OCI-LY7 (cell line): ENCODE measurements around the gene PFN2. TPM values are rescaled to one million over a fixed set of nuclear protein-coding genes. Genes with fewer than 3 reads are reported as not detected.

Experiments used
- BruUV-seq: library from RNA; stranded (reverse); fragments of 400-500 nt; replicated peaks from 2 replicates; lab custom pipeline; 2021; lab: Mats Ljungman, UMichigan
- CTCF ChIA-PET: fragments of 300-600 bp; sonication (Branson Sonifier 250); formaldehyde crosslinking; loops from one replicate; lab custom pipeline; 2022; ENCODE audit warnings: antibody characterized with exemption; ENCODE audit not compliant: unreplicated experiment; lab: Charles Lee
- POLR2A ChIA-PET: fragments of 300-600 bp; sonication (Branson Sonifier 250); formaldehyde crosslinking; loops from one replicate; lab custom pipeline; 2022; ENCODE audit warnings: antibody characterized with exemption; lab: Charles Lee
- DNase-seq: peaks from one replicate; pipeline ENCODE4 v3.0.0-alpha.2; 2015; ENCODE audit warnings: low spot score
- H2AFZ ChIP-seq: fragments of 200-600 bp; sonication (generic), shearing (Covaris generic); 2 replicates; pipeline ENCODE4 v1.6.1; 2014; ENCODE audit warnings: mild to moderate bottlenecking, antibody characterized with exemption, low read length, moderate library complexity
- H3K27ac ChIP-seq: fragments of 200-600 bp; sonication (generic); 2 replicates; pipeline ENCODE4 v1.5.1; 2014; ENCODE audit warnings: mixed run types, low read depth, mild to moderate bottlenecking, moderate library complexity, low read length, inconsistent platforms; ENCODE audit not compliant: poor library complexity, severe bottlenecking
- H3K36me3 ChIP-seq: fragments of 200-600 bp; sonication (generic); 2 replicates; pipeline ENCODE4 v1.6.1; 2014; ENCODE audit warnings: mild to moderate bottlenecking, antibody characterized with exemption, low read length, moderate library complexity, mixed read lengths; ENCODE audit not compliant: insufficient read depth
- H3K4me1 ChIP-seq: fragments of 200-600 bp; sonication (generic); 2 replicates; pipeline ENCODE4 v1.5.1; 2014; ENCODE audit warnings: mild to moderate bottlenecking, low read length; ENCODE audit not compliant: insufficient read depth, poor library complexity, severe bottlenecking
- H3K4me2 ChIP-seq: fragments of 200-600 bp; sonication (generic); 2 replicates; pipeline ENCODE4 v1.6.1; 2014; ENCODE audit warnings: mild to moderate bottlenecking, low read length
- H3K4me3 ChIP-seq: fragments of 200-600 bp; sonication (generic); 2 replicates; pipeline ENCODE4 v1.5.1; 2014; ENCODE audit warnings: mild to moderate bottlenecking, low read depth, low read length; ENCODE audit not compliant: poor library complexity, severe bottlenecking
- H3K79me2 ChIP-seq: fragments of 200-600 bp; sonication (generic); 2 replicates; pipeline ENCODE4 v1.6.1; 2016; ENCODE audit warnings: low read depth, mild to moderate bottlenecking, low read length, moderate library complexity, mixed read lengths; ENCODE audit not compliant: insufficient read depth
- H3K9me2 ChIP-seq: fragments of 200-600 bp; sonication (generic); 2 replicates; pipeline ENCODE4 v1.6.1; 2016; ENCODE audit warnings: mild to moderate bottlenecking, low read length, mixed read lengths; ENCODE audit not compliant: insufficient read depth
- H3K9me3 ChIP-seq: fragments of 200-600 bp; sonication (generic); 2 replicates; pipeline ENCODE4 v1.6.1; 2014; ENCODE audit warnings: mild to moderate bottlenecking, mixed run types, low read length, mixed read lengths
- H4K20me1 ChIP-seq: fragments of 200-600 bp; sonication (generic); 2 replicates; pipeline ENCODE4 v1.6.1; 2014; ENCODE audit warnings: mild to moderate bottlenecking, antibody characterized with exemption, low read length, moderate library complexity, mixed read lengths; ENCODE audit not compliant: insufficient read depth
- EZH2phosphoT487 ChIP-seq: fragments of 200-600 bp; sonication (generic); IDR thresholded peaks from 2 replicates; pipeline ENCODE4 v1.6.1; 2018; ENCODE audit warnings: low read depth, borderline replicate concordance, mild to moderate bottlenecking, mixed run types, antibody characterized with exemption, low read length, moderate library complexity, mixed read lengths
- intact Hi-C: fragments of 100-400 bp; cut with micrococcal nuclease; formaldehyde crosslinking; loops from one replicate; pipeline ENCODE4 v1.10.0; 2022; ENCODE audit not compliant: unreplicated experiment
- total RNA-seq, 2 experiments: library from RNA; depleted of rRNA in 1 of 2; stranded (reverse); fragments of >200 nt in 1 of 2; shearing (Covaris generic) in 1 of 2; gene quantifications; 2 replicates each; pipeline ENCODE4 v1.2.3, GENCODE V29; 2014 to 2022
- TF ChIP-seq, protein P1 (sequence below): fragments of 200-600 bp; sonication (generic); conservative IDR thresholded peaks from 2 replicates; pipeline ENCODE4 v1.5.1; 2014; ENCODE audit warnings: mild to moderate bottlenecking, antibody characterized with exemption, low read length, moderate library complexity, mixed read lengths

The PFN2 gene
- total RNA-seq, 2 experiments from 2014 or later: 2.6 to 32.3 TPM

DNA sequence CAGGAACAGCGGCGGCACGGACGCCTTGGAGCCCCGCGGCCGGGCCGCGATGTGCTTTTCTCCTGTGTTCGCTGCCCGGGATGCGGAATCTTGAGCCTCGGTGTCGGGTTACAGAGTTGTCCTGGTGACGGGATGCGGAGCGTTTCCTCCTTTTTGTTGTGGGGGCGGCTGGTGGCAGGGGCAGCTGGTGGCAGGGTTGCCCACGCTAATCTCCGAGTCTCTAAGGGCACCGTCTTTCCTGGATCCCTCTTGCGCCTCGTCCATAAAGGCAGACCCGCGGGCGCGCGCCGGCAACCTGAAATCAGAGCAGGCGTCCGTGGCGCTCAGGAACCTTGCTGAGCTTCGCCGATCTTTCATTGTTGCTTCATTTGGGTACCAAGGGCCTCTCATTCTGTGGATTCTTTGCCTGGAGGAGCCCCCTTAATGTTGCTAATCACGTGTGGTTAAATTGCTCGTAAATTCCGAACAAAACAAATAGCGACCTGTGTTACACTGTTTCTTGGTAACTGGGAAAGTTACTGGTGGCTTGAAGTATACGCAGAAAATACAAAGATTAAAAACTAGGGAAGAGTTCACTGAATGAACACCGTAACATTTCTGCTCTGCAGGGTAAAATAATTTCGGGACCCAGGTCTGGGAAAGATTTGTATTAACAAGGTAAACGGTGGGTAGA lies 844 bp upstream of the PFN2 start:
- peak; percentile 5 for DNase-seq
- Histone ChIP-seq H3K9me2 (no peaks in the 10 kb centered on the region), H3K4me3 (peak overlapping the region; percentile 71), H3K36me3 (no peaks in the 10 kb centered on the region), H3K79me2 (no peaks in the 10 kb centered on the region), H3K27ac (no peak overlapping the region), H2AFZ (no peak overlapping the region), H3K4me2 (peak overlapping the region; percentile 94), H4K20me1 (no peaks in the 10 kb centered on the region; the same call in 1 of the 2 replicates), H3K4me1 (peaks cover 8% of the 10 kb centered on the region), H3K9me3 (no peaks in the 10 kb centered on the region)
- TF ChIP-seq, protein P1, sequence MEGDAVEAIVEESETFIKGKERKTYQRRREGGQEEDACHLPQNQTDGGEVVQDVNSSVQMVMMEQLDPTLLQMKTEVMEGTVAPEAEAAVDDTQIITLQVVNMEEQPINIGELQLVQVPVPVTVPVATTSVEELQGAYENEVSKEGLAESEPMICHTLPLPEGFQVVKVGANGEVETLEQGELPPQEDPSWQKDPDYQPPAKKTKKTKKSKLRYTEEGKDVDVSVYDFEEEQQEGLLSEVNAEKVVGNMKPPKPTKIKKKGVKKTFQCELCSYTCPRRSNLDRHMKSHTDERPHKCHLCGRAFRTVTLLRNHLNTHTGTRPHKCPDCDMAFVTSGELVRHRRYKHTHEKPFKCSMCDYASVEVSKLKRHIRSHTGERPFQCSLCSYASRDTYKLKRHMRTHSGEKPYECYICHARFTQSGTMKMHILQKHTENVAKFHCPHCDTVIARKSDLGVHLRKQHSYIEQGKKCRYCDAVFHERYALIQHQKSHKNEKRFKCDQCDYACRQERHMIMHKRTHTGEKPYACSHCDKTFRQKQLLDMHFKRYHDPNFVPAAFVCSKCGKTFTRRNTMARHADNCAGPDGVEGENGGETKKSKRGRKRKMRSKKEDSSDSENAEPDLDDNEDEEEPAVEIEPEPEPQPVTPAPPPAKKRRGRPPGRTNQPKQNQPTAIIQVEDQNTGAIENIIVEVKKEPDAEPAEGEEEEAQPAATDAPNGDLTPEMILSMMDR: no peak
- TF ChIP-seq EZH2phosphoT487: no peak
- intact Hi-C loops: loop anchor here (5.0 to 10.0 kb wide), 4 partner anchors 159 to 443 kb away; partner anchors contain the start of genes COMMD2 and RNF13
- no TSS peak for BruUV-seq
- ChIA-PET CTCF (no interaction called here), POLR2A (interaction anchor here (1.0 to 1.2 kb wide), 2 partner anchors 9 to 14 kb away, joined by 3 read pairs; no protein-coding TSS in a partner anchor)

DNA sequence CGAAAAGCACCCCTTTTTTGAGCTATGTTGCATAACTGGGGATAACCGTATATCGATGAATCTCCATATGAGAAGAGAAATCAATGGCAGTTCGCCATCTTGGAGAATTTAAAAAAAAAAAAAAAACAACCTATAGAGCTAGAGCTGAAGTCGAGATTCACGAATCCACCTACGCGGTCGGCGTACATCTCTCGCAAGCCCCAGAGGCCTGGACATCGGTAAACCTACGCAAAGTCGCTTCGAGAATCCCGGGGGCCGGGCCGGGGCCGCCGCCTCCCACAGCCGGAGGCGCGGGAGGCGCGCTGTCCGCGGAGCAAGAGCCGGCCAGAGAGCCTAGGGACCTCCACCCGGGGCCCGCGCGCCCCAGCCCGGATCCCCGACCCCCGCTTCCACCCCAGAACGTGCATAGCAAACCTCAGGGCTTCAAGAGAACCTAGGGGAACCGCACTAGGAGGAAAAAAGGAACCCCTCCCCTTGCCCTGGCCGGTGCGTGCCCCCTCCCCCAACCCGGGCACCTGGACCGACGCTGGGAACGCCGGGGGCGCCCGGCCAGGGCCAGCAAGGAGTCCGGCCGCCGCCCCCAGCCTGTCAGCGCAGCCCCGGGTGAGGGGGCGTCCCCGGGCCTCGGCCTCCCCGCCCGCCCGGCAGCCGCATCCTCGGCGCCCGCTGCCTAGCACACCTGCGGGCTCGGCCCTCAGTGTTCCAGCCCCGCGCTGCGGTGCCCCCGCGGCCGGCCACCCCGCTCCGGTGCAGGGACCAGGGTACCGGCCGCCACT lies 567 bp downstream of the PFN2 start:
- H3K4me3 ChIP-seq: peak overlapping the region; percentile 71
- H3K9me2 ChIP-seq: no peaks in the 10 kb centered on the region
- H3K36me3 ChIP-seq: no peaks in the 10 kb centered on the region
- peaks cover 8% of the 10 kb centered on the region for H3K4me1 ChIP-seq
- peak; percentile 55 for DNase-seq
- ChIA-PET CTCF (interaction anchor here (0.5 kb wide), 1 partner anchor 61 kb away, joined by 5 read pairs; no protein-coding TSS in a partner anchor), POLR2A (interaction anchor here (0.6 to 1.1 kb wide), 9 partner anchors 12 to 575 kb away, joined by 3 to 5 read pairs (median 4); no protein-coding TSS in a partner anchor)
- H3K79me2 ChIP-seq: no peaks in the 10 kb centered on the region
- no peaks in the 10 kb centered on the region; the same call in 1 of the 2 replicates for H4K20me1 ChIP-seq
- BruUV-seq: no TSS peak
- H3K27ac ChIP-seq: no peak overlapping the region
- 0 out of 2 replicates have a peak overlapping the region, but pooled peaks have one; percentile 49 for H2AFZ ChIP-seq
- H3K9me3 ChIP-seq: no peaks in the 10 kb centered on the region
- peak overlapping the region; percentile 94 for H3K4me2 ChIP-seq
- TF ChIP-seq, protein P1: no peak
- no peak for TF ChIP-seq EZH2phosphoT487
- intact Hi-C loops: loop anchor here (5.0 to 10.0 kb wide), 5 partner anchors 158 to 445 kb away; partner anchors contain the start of genes COMMD2 and RNF13
